Measurements from ENCODE around the gene METRNL.

METRNL gene

GRCh38 chr17:83094291-83094690 is 14.9 kb downstream of the METRNL start:
- no peak overlapping the region for H3K4me3 ChIP-seq (ENCODE audit: control insufficient read depth, low read depth, low read length)
- DNase-seq (ENCODE audit: low read depth), result no peak
- no peak for TF ChIP-seq CTCF (IDR thresholded peaks at IDR 0.05; ENCODE audit: control insufficient read depth, insufficient read depth, low read depth, low read length, missing control alignments)

DNA sequence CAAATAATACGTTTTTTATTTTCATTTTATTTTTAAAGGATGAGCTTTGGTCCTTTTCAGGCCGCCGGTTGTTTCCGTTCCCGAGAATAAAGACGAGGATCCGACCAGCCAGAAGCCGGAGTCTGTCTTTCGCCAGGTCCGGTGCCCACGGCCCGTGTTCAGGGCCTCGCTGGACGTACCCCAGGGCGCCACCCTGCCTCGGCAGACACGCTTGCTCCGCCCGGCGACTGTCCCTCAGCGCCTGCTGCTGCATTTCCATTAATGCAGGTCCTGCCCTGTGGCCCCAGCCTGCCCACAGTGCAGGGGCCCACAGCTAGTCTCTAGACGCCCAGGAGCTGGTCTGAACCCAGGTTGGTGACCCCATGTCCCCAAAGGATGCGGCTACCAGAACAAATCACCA is 15.6 kb downstream of the METRNL start:
- no peak for DNase-seq (ENCODE audit: low read depth)
- H3K4me3 ChIP-seq (ENCODE audit: control insufficient read depth, low read depth, low read length), result no peak overlapping the region
- no peak for TF ChIP-seq CTCF (IDR thresholded peaks at IDR 0.05; ENCODE audit: control insufficient read depth, insufficient read depth, low read depth, low read length, missing control alignments)

GRCh38 chr17:83096401-83097224 is 17.2 kb downstream of the METRNL start:
- DNase-seq (ENCODE audit: low read depth), result no peak
- H3K4me3 ChIP-seq (ENCODE audit: control insufficient read depth, low read depth, low read length), result no peak overlapping the region
- TF ChIP-seq CTCF (IDR thresholded peaks at IDR 0.05; ENCODE audit: control insufficient read depth, insufficient read depth, low read depth, low read length, missing control alignments), result no peak

DNA sequence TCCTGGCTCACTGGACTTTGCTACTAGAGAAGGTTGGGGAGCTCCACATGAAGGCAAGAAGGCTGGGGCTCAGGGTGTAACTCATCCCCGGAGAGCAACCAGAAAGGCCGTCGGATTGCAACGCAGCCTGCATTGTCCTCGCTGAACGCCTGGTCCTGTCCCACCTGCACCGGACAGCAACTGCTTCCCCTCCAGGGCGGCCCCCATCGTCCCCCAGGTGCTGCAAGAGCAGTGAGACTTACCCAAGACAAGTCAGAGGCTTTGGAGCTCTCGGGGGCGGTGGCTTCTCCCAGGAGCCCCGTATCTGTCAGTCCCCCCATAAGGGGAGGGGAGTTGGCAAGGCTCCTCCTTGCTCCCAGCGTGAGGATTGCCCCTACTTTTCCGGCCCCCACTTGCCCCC is 18.4 kb downstream of the METRNL start:
- DNase-seq (ENCODE audit: low read depth), result no peak
- no peak overlapping the region for H3K4me3 ChIP-seq (ENCODE audit: control insufficient read depth, low read depth, low read length)
- TF ChIP-seq CTCF (IDR thresholded peaks at IDR 0.05; ENCODE audit: control insufficient read depth, insufficient read depth, low read depth, low read length, missing control alignments), result no peak

- no peak for DNase-seq (ENCODE audit: low read depth)
- TF ChIP-seq CTCF (IDR thresholded peaks at IDR 0.05; ENCODE audit: control insufficient read depth, insufficient read depth, low read depth, low read length, missing control alignments), result no peak
- no peak overlapping the region for H3K4me3 ChIP-seq (ENCODE audit: control insufficient read depth, low read depth, low read length)
These were observed 19.1 kb downstream of the METRNL start for GRCh38 chr17:83098241-83099085.

GRCh38 chr17:83099086-83099555 is 19.7 kb downstream of the METRNL start:
- no peak overlapping the region for H3K4me3 ChIP-seq (ENCODE audit: control insufficient read depth, low read depth, low read length)
- DNase-seq (ENCODE audit: low read depth), result no peak
- TF ChIP-seq CTCF (IDR thresholded peaks at IDR 0.05; ENCODE audit: control insufficient read depth, insufficient read depth, low read depth, low read length, missing control alignments), result no peak

Measured in AG09309 (cell line).